GM19351 (cell line): Measurements from ENCODE around the gene METTL27.
"Not testable (repeated sequence)": the region's sequence is repeated elsewhere in the genome, so short reads cannot be mapped to it uniquely, and the experiment has no call there.

Source experiments
- ATAC-seq: cut with Tn5 transposase; IDR thresholded peaks from one replicate; pipeline ENCODE4 v1.9.1; 2021; ENCODE audit warnings: mild to moderate bottlenecking, moderate library complexity; ENCODE audit not compliant: unreplicated experiment

METTL27 gene, protein sequence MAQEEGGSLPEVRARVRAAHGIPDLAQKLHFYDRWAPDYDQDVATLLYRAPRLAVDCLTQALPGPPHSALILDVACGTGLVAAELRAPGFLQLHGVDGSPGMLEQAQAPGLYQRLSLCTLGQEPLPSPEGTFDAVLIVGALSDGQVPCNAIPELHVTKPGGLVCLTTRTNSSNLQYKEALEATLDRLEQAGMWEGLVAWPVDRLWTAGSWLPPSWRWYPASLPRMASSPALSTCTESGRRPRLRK

DNA sequence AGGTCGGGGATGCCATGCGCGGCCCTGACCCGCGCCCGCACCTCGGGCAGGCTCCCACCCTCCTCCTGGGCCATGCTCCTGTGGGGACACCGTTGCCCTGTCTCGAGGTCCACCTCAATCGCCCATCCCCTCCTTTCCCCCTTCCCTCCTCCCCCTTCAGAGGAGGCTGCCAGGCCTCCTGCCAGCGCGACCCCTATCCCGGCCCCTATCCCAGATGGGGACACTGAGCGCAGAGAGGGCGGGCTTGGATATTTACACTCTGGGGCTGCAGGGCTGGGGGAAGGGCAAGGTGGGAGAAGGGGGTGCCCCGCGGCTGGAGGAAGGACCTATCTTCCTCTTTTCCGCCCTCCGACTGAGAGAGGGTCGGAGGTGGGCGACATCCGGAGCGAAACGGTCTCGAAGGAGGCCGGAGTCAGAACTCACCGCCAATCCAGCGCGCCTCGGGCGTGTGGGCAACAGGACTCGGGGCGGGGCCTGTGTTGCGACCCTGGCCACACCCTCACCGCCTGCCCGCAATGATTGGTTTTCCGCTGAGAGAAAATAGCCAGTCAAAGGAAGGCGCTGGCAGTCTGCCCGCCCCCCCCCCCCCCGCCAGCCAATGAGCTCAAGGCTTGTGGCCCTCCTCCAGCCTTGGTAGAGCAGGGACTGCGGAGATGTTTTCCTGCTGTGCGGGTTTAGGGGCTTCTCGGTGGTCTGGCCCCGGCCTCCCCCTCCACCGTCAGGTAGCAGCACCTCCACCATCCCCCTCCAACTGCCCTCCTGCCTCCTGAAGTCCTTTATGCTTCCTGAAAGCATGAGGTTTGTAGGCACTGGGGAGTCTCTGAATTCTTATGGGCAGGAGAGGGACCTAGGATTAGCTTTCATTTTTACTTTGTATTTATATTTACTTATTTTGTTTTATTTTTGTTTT lies at the start of gene METTL27:
Gene METTL27, minus strand, starts transcription at position 450 of the 910 bp plus-strand sequence. Its CDS starts 376 bp downstream, at position 74.
- peak; percentile 92 for ATAC-seq

DNA sequence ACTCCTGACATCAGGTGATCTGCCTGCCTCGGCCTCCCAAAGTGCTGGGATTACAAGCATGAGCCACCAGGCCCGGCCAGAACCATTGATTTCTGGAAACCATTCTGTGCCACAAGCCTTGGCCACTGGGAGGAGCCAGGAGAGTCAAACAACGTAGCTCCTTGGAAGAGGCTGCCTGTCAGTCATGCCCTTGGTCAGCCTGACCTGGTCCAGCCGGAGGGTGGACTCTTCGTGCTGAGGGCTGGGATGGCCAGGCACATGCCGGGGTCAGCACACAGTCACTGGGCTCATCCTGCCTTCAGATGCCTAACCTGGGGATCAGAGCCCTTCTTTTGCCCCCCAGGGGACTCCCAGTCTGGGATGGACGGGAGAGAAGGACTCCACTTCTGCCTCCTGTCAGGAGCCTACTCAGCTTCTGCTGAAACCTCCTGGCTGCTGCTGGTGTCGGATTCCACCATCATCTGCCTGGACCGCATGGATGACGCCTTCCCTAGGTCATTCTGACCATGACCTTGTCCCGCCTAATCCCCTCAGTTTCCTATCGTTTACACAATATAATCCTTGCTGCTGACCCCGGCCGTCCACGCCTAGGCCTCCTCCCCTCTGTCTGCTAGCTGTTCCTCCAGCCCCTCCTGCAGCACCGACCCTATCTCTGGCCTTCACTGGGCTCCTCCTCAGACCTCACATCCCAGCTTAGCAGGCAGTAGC lies 49.0 kb upstream of the METTL27 start:
- ATAC-seq: no peak

DNA sequence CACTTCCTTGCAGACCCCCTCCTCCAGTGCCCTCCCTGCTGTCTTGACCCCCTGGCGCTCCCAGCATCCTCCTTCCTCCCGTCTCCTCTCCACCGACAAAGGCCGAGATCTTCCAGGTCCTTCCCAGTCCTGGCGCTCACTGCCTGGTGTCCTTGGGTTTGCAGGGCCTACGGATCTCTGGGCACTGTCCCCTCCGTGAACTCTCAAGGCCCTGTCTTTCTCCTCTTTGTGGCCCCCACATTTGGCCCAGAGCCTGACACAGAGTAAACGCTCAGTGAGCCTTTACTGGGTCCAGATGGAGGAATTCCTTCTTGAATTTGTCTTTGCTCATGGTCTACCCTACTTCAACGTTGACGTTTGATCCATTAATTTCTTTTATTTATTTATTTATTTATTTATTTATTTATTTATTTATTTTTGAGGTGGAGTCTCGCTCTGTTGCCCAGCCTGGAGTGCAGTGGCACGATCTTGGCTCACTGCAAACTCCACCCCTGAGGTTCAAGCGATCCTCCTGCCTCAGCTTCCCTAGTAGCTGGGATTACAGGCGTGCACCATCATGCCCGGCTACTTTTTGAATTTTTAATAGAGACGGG lies 48.3 kb upstream of the METTL27 start:
- ATAC-seq: no peak

DNA sequence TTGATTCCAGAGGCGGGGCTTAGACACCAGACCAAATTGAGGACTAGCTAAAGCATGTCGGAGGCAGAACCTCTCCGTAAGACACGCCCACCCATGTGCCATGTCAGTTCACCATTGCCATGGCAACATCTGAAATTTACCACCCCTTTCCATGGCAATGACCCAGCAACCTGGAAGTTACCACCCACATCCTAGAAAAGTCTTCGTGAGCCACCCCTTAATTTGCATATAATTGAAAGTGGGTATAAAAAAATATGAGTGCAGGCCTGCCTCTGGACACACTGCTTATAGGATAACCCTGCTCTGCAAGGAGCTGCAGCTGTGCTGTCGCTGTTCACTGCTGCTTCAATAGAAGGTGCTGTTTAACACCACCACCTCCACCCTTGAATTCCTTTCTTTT lies 46.6 kb upstream of the METTL27 start:
- ATAC-seq: no peak

DNA sequence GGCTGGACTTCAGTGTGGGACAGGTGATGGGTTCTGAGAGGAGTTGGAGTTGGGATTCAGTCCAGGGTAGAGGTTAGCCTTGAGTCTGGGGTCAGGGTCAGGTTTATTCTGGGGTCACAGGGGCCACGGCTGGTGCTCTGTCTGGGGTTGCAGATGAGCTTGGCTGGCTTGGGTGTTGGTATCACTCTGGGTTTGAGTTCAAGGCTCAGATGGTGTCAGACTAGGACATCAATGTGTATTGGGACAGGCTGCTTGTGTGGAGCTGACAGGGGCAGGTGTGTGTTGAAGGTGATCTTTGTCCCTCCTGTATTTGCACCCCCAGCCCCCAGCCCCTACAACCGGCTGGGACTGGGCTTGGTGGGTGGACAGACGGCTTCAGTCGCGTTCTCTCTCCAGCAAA lies 45.4 kb upstream of the METTL27 start:
- no peak for ATAC-seq

DNA sequence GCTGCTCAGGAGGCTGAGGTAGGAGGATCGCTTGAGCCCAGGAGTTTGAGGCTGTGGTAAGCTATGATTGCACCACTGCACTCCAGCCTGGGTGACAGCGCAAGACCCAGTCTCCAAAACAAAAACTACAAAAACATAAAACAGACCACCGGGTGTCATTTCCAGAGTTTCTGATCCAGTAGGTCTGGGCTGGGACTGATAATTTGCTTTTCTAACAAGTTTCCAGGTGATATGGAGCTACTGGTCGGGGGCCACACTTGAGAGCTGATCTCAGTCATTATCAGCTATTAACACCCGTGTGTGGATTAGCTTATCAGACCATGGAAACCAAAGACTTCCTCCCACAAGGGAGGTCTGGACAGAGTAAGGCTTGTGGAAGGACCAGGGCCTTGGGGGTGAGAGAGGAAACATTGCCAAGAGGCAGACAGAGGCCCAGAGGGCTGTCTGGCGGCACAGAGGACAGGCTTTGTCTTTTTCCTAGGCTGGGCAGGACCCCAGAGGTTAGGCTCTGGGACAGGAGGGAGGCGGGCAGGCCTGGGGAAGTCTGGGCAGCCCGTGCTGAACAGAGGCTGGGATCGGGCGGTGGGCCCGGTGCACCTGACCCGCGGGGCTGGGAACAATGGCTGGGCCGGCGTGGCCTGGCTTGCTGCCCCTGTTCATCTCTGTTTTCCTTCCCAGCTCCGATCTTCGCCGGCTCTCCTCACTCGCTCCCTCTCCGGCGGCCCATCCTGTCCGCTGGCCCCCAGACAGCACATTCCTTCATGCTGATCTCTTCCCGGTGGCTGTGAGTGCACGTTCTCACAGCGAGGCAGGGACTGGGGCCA lies 43.9 kb upstream of the METTL27 start:
- no peak for ATAC-seq

DNA sequence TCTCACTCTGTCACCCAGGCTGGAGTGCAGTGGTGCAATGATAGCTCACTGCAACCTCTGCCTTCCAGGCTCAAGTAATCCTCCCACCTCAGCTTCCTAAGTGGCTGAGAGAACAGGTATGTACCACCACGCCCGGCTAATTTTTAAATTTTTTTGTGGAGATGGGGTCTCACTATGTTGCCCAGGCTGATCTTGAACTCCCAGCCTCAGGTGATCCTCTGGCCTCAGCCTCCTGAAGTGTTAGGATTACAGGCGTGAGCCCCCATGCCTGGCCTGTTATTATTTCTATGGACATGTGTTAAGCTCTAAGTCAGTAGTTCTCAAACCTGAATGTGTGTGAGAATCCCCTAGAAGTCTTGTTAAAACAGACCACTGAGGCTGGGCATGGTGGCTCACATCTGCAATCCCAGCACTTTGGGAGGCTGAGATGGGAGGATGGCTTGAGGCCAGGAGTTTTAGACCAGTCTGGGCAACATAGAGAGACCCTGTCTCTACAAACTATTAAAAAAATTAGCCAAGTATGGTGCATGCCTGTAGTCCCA lies 43.2 kb upstream of the METTL27 start:
- no peak for ATAC-seq

DNA sequence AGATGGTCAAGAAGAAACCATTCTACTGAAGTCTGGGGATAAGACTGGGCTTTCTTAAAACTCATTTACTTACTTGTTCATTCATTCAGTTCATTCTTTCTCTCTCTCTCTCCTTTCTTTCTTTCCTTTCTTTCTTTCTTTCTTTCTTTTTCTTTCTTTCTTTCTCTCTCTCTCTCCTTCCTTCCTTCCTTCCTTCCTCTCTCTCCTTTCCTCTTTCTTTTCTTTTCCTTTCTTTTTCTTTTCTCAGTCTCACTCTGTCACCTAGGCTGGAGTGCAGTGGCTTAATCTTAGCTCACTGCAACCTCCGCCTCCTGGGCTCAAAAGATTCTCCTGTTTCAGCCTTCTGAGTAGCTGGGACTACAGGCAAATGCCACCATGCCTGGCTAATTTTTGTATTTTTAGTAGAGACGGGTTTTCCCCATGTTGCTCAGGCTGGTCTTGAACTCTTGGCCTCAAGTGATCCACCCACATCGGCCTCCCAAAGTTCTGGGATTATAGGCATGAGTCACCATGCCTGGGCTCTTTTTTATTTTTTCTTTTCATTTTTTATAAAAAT lies 42.6 kb upstream of the METTL27 start:
- ATAC-seq: not testable (repeated sequence)

DNA sequence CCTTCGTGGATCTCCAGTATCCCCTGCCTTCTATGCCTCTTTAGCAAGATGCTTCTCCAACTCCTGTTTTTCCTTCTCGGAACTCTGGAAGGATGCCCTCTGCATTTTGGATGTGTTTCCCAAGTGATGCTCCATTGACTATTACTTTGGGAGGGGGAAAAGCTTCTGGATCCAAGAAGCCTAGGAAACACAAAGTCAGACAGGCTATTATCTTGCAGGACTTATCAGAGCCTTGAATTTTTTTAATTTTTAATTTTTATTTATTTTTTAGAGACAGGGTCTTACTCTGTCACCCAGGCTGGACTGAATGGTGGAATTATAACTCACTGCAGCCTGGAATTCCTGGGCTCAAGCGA lies 39.7 kb upstream of the METTL27 start:
- no peak for ATAC-seq

DNA sequence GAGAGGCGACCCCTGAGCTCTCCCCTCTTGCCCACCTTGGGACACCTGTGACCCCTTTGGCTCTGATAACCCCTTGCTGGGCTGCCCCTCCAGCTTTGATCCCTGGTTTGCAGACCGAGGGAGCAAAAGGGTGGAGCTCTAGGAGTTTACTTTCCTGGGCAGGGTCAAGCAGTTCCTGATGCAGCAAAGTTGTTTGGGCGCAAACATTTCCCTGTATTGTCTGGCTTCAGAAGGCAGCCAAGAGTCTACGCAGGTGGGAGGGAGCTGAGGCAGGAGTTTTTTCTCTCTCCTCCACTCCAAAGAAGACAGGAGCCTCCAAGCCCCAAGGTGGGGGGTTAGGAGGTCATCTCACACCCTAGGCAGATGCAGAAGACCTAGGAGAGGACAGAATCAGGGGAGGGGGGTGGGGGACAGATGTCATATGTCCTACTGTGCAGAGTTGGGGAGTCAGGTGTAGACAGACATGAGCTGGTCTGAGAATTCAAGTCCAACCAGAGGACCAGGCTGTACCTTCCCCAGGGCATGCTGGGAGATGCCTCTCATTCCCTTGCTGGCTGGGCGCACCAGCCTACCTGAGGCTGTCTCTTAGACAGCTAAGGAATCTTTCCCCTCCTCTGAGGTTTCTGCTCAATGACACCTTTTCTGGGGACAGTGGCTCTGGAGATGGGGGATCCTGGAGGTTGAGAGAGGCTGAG lies 39.2 kb upstream of the METTL27 start:
- ATAC-seq: no peak

DNA sequence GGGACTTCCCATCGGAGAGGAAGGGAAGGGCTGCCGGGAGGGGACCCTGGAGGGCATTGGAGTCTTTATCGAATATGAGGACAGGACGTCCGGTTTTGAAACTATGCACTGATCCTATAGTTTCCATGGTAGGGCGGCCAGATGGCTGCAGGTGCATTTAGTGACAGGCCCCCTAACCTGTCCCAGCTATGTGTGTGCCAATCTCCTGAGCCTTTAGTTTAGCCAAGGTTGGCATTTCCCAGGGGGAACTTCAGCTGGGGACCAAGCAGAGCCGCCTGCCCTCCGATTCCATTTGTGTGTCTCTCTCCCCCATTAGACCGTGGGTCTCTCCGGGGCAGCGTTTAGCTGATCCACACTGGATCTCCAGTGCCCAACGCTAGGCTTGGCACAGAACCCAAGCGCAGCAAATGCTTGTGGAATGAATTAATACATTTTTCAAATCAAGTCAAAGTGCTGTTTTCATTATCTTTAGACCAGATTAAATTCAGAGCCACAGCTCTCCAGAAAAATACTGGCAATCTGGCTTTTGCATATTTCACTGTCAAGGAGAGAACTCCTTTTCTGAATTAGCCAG lies 38.5 kb upstream of the METTL27 start:
- ATAC-seq: no peak

DNA sequence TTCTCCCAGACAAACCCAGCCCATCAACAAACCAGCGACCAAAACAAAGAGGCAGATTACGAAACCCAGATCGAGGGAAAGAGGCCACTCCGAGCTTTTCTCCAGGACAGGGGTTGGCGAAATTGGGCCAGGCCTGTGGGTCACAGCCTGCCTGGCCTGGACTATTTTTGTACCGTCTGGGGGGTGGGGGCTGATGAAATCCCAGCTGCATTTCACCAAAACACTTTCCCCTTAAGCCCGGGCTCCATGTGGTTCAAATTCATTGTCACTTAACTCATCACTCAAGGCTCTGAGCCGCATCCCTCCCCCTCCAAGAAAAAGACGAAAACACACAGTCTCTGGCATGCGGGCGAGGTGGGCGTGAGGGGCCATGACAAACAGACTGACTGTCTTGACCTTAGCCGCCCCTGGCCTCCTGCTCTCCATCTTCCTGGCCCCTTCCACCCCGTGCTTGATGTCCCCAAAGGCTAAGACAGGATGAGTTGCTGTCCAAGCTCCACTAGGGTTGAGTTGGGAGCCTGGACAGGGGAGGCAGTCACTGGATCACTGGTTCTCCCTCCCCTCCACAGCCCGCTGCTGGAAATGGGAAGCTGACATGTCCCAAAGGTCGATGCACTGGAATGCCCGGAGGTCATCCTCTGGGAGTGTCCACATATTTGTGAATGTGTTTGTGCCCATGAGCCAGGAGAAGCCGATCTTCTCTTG lies 37.8 kb upstream of the METTL27 start:
- ATAC-seq: no peak

DNA sequence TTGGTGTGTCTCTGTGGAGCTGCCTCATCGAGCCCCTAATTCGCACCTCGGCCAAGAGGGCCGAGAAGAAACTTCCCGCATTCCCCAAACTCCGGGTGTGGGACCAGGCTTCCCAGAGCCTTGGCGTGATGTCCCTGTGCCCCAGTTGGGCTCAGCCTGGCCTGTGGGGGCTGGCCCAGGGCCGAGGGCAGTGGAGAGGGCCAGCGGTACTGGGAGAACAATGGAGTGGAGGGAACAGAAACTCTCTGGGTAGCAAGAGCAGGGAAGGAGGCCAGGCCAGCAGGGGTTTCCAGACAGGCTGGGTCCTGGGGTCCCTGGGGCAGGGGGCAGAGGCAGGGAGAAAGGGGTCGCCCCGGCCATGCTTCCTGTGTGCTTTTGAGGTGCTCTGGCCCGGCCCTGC lies 34.7 kb upstream of the METTL27 start:
- no peak for ATAC-seq

DNA sequence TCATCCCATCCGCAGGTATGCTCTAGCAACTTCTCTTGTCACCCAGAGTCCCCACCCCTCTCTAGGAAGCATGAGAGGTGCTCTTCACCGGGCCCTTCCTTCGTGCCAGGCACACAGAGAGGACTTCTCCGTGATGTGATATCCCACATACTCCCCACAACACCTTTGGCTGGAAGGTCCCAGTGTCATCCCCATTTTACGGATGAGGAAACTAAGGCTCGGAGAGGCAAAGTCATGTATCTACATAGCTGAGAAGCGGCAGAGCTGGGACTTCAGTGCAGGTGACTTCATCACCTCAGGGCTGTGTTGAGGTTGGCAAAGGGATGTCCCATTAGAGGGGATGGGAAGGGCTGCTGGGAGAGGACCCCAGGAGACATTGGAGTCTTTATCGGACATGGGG lies 34.0 kb upstream of the METTL27 start:
- ATAC-seq: no peak

DNA sequence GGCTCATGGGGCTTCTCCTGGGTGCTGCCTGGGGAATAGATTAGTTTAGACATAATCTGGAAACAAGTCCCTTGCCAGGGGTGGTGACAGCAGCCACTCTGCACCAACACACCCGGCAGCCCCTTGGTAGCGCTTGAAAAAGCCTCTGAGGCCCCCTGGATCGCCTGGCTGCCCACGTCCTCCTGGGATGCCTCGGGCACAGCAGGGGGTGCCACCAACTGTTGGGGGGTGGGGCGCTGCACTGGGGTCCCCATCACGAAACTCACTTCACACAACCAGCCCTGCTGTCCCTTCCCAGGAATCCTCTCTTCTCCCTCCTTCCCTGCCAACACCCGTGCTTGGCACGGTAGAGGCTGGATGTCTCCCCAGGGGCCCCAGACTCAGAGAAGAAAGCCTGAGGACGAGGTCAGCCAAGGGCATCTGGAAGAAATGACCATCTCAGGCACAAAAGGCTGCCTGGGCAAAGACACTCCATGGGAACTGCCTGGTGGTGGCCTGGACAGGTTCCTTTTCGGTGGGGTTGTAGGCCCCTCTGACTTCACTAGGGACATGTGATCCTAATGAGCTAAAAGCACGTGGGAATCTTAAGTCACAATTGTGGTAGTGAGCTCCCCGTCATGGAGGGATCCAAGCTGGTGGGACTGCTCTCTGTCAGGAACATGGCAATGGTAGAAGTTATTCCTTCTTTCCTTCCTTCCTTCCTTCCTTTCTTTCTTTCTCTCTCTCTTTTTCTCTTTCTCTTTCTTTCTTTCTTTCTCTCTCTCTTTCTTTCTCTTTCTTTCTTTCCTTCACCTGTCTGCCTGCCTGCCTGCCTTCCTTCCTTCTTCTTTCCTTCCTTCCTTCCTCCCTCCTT lies 30.0 kb upstream of the METTL27 start:
- no peak for ATAC-seq

DNA sequence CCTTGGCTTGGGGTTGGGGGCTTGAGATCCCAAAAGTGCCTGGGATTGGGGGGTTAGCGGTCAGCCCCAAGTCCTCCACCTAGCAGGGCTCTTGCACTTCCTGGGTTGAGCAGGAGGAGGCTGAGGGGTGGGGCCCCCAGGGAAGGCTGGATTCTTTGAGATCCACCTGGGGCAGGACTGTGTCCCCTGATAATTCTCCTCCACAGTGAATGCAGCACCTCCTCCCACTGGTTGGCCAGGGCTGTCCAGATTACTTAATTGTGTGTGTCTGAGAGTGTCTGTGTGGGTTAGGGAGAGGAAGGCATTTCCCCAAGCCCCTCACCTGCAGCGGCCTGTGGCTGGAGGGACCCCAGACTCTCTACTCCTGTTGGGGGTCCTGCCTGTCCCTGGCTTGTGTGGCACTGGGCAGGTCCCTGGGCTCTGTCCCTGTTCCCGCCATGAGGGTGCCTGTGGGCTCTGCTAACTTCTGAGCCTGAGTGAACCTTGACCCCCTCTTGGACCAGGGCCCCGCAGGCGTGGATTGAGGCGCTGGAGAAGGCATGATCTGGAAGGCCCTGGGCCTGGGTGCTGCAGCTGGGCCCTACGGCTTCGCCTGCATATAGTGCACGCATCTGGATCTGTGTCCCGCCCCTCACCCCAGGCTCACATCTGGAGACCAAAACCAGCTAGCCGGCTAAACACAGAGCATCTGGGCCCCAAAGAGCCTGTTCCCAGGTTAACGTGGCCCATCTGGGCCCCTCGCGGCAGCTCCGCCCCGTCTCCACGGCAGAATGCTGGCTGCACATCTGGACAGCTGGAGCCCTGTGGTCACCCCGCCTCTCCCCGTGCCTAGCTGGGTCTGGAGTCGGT lies 29.1 kb upstream of the METTL27 start:
- ATAC-seq: no peak
